ENCODE results near the gene FNDC3A.
"Not testable (repeated sequence)": the region's sequence is repeated elsewhere in the genome, so short reads cannot be mapped to it uniquely, and the experiment has no call there.

Gene FNDC3A

GRCh38 chr13:48977973-48978372, 2.3 kb downstream of the FNDC3A start:
- peak; percentile 38 for FAIRE-seq

- FAIRE-seq: no peak
Measured at GRCh38 chr13:48978942-48979601, 3.4 kb downstream of the FNDC3A start.

- no peak for FAIRE-seq
Measured at GRCh38 chr13:48979892-48980291, 4.2 kb downstream of the FNDC3A start.

- FAIRE-seq: no peak
Measured at GRCh38 chr13:48983331-48983730, 7.6 kb downstream of the FNDC3A start.

GRCh38 chr13:48985756-48986155, 10.0 kb downstream of the FNDC3A start:
- FAIRE-seq: no peak

- no peak for FAIRE-seq
Measured at GRCh38 chr13:48990900-48991299, 15.2 kb downstream of the FNDC3A start.

- no peak for FAIRE-seq
Measured at GRCh38 chr13:48993150-48993549, 17.4 kb downstream of the FNDC3A start.

- FAIRE-seq: no peak
Measured at GRCh38 chr13:48994706-48995105, 19.0 kb downstream of the FNDC3A start.

GRCh38 chr13:48998641-48999292, 23.1 kb downstream of the FNDC3A start:
- no peak for FAIRE-seq

GRCh38 chr13:49000247-49000646, 24.5 kb downstream of the FNDC3A start:
- FAIRE-seq: no peak

GRCh38 chr13:49018986-49019635, 43.4 kb downstream of the FNDC3A start:
- FAIRE-seq: not testable (repeated sequence)

GRCh38 chr13:49020328-49020727, 44.6 kb downstream of the FNDC3A start:
- no peak for FAIRE-seq

GRCh38 chr13:49020940-49021553, 45.3 kb downstream of the FNDC3A start:
- FAIRE-seq: no peak

- FAIRE-seq: no peak
Measured at GRCh38 chr13:49021953-49022352, 46.2 kb downstream of the FNDC3A start.

GRCh38 chr13:49022472-49023144, 46.9 kb downstream of the FNDC3A start:
- FAIRE-seq: peak; percentile 14

- FAIRE-seq: peak; percentile 21
Measured at GRCh38 chr13:49023431-49023830, 47.7 kb downstream of the FNDC3A start.

GRCh38 chr13:49026851-49027250, 51.1 kb downstream of the FNDC3A start:
- FAIRE-seq: no peak

GRCh38 chr13:49029570-49029969, 53.9 kb downstream of the FNDC3A start:
- FAIRE-seq: no peak

GRCh38 chr13:49030213-49030612, 54.5 kb downstream of the FNDC3A start:
- FAIRE-seq: no peak

GRCh38 chr13:49040872-49041271, 65.2 kb downstream of the FNDC3A start:
- no peak for FAIRE-seq

- FAIRE-seq: no peak
Measured at GRCh38 chr13:49042476-49042875, 66.8 kb downstream of the FNDC3A start.

- no peak for FAIRE-seq
Measured at GRCh38 chr13:49044008-49044407, 68.3 kb downstream of the FNDC3A start.

GRCh38 chr13:49044836-49045235, 69.1 kb downstream of the FNDC3A start:
- no peak for FAIRE-seq

Measured in colon (tissue), 2 donors.